HUES6 (cell line): ENCODE data around the gene INKA2.

Source experiments
- H3K27ac ChIP-seq: 2 replicates; pipeline ENCODE4 v1.7.0; 2013; ENCODE audit warnings: low read depth, mild to moderate bottlenecking, low read length, inconsistent platforms
- H3K27me3 ChIP-seq: 2 replicates; pipeline ENCODE4 v1.6.1; 2013; ENCODE audit warnings: low read length; ENCODE audit not compliant: control insufficient read depth, insufficient read depth
- H3K36me3 ChIP-seq: 2 replicates; pipeline ENCODE4 v1.6.1; 2013; ENCODE audit warnings: low read length; ENCODE audit not compliant: control insufficient read depth, insufficient read depth
- H3K4me1 ChIP-seq: 2 replicates; pipeline ENCODE4 v1.6.1; 2013; ENCODE audit warnings: low read length; ENCODE audit not compliant: control insufficient read depth, insufficient read depth
- H3K4me3 ChIP-seq: 2 replicates; pipeline ENCODE4 v1.5.1; 2013; ENCODE audit warnings: low read depth, low read length
- H3K9ac ChIP-seq: one replicate; pipeline ENCODE4 v1.6.1; 2013; ENCODE audit warnings: mild to moderate bottlenecking, low read length
- H3K9me3 ChIP-seq: 2 replicates; pipeline ENCODE4 v1.6.1; 2013; ENCODE audit warnings: low read depth, low read length; ENCODE audit not compliant: control insufficient read depth, insufficient read depth

Gene INKA2

DNA sequence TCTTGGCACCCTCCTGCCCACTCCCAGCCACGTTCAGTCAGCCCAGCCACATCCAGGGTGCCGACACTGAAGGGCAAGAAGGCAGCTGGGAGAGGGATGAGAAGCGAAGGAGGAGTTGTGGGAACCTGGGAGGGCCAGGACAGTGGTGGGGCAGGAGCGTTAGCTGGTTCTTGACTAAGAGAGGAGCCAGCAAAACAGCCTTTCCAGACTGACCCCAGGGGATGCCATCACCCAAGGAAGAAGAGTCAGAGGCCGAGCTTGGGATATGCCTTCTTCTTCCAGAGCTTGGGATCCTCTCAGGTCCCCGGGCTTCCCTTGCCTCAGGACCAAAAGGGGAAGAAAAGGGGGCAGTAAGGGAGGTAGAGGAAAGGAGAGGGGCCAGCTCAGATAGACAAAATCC, 7.2 kb downstream of the INKA2 start:
- Histone ChIP-seq H3K4me1 (peaks cover 38% of the 10 kb centered on the region), H3K27ac (no peak overlapping the region), H3K27me3 (no peaks in the 10 kb centered on the region; the same call in 1 of the 2 replicates), H3K9me3 (no peaks in the 10 kb centered on the region), H3K36me3 (peaks cover 8% of the 10 kb centered on the region; the same call in 1 of the 2 replicates), H3K4me3 (no peak overlapping the region), H3K9ac (no peak overlapping the region)

DNA sequence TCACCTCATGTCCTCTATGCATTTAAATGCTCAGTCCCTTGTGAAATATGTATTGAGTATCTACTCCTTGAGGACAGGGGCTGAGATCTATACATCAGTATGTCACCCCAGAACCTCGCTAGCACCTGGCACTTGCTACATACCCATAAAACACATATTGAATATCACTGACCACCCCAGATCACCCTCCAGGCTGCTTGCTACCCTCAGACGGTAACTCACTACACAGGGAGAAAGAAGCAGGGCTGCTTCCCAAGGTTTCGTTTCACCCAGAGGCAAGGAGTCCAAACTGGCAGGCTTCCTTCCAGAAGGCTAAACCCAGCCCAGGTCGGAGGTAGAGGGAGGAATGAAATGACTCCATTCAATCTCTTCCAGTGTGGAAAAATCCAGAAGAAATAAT, 8.5 kb downstream of the INKA2 start:
- Histone ChIP-seq H3K9ac (no peak overlapping the region), H3K4me1 (peaks cover 26% of the 10 kb centered on the region), H3K4me3 (no peak overlapping the region), H3K9me3 (no peaks in the 10 kb centered on the region), H3K36me3 (peaks cover 8% of the 10 kb centered on the region; the same call in 1 of the 2 replicates), H3K27me3 (no peaks in the 10 kb centered on the region), H3K27ac (no peak overlapping the region)

- H3K4me1 ChIP-seq = peaks cover 27% of the 10 kb centered on the region
- H3K4me3 ChIP-seq = no peak overlapping the region
- H3K36me3 ChIP-seq = peaks cover 6% of the 10 kb centered on the region; the same call in 1 of the 2 replicates
- H3K27me3 ChIP-seq = no peaks in the 10 kb centered on the region
- H3K9ac ChIP-seq = no peak overlapping the region
- H3K9me3 ChIP-seq = no peaks in the 10 kb centered on the region
- H3K27ac ChIP-seq = no peak overlapping the region
Observed at GRCh38 chr1:111729946-111730681, 9.1 kb downstream of the INKA2 start.

DNA sequence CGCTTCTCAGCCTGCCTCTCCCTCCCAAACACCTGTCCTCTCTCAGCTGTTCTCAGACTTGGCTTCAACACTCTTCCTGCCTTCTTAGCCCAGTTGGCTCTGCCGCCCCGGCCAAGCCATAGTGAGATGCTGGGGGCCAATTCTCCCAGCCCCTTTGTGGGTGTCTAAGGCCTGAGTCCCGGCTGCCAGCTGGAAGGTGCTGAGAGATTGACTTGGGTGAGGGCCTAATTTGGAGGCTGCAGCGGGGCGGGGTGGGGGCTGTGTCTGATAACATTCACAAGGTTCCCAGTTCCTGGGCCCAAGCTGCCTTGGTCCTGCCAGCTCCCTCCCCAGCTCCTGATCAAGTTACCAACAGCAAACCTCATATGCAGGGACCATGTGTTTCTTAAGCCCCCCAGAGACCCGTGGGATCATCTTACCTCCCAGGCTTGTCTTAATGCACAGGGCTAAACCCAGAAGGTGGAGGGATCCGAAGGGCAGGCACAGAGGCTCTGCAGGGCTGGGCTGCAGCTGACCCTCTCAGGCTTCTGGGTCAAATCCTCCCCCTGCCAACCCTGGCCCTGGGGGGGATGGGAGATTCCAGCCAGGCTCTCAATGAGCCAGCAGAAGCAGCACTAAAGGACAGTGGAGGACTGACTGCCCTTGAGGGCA, 9.8 kb downstream of the INKA2 start:
- Histone ChIP-seq H3K4me1 (peaks cover 31% of the 10 kb centered on the region), H3K36me3 (peaks cover 5% of the 10 kb centered on the region; the same call in 1 of the 2 replicates), H3K27me3 (no peaks in the 10 kb centered on the region), H3K4me3 (no peak overlapping the region), H3K9ac (no peak overlapping the region), H3K9me3 (no peaks in the 10 kb centered on the region), H3K27ac (no peak overlapping the region)

- Histone ChIP-seq H3K27me3 (no peaks in the 10 kb centered on the region), H3K36me3 (peaks cover 5% of the 10 kb centered on the region; the same call in 1 of the 2 replicates), H3K4me1 (peaks cover 22% of the 10 kb centered on the region), H3K4me3 (no peak overlapping the region), H3K27ac (no peak overlapping the region), H3K9me3 (no peaks in the 10 kb centered on the region), H3K9ac (no peak overlapping the region)
Observed at GRCh38 chr1:111727056-111727455, 12.1 kb downstream of the INKA2 start.

DNA sequence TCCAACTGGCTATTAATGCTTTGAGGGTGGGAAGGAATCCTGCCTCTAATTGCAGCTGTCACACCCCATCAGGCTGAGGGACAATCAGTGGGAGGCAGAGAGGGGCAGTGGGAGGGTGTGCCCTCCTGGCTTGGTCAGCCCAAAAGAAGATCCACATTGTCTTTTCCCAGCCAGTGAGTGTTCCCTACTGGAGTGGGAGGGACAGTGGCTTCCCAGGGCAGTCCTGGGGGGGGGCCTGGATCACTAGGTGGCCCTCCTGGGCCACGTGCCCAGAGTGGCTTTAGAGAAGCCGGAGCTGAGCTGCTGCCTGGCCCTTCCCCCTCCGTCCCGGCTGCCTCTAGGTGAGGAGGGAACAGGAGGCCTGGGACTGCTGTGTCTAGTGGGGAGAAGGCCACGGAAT, 14.0 kb downstream of the INKA2 start:
- no peak overlapping the region for H3K27ac ChIP-seq
- no peaks in the 10 kb centered on the region for H3K27me3 ChIP-seq
- peaks cover 5% of the 10 kb centered on the region; the same call in 1 of the 2 replicates for H3K36me3 ChIP-seq
- H3K9ac ChIP-seq = no peak overlapping the region
- no peak overlapping the region for H3K4me3 ChIP-seq
- H3K4me1 ChIP-seq = peaks cover 35% of the 10 kb centered on the region
- no peaks in the 10 kb centered on the region for H3K9me3 ChIP-seq

DNA sequence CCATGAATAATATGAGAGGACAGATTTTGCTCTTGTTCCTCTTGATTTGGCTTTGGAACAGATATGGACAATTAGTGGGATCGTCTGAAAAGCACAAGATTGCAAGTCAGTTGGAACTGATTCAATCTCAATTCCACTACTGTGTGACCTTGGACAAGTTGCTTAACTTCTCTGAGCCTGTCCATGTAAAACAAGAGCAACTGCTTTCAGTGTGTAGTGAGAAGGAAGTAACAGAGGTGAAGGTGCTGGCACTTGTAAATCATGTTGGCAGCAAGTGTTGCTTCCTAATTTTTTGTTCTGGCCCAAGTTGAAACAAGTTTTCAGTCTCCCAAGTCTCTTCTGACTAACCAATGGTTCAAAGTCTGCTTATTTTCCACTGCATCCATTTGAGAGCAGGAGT, 15.3 kb downstream of the INKA2 start:
- H3K9ac ChIP-seq = no peak overlapping the region
- H3K27me3 ChIP-seq = no peaks in the 10 kb centered on the region
- no peaks in the 10 kb centered on the region for H3K9me3 ChIP-seq
- peaks cover 5% of the 10 kb centered on the region; the same call in 1 of the 2 replicates for H3K36me3 ChIP-seq
- H3K27ac ChIP-seq = no peak overlapping the region
- peaks cover 36% of the 10 kb centered on the region for H3K4me1 ChIP-seq
- H3K4me3 ChIP-seq = no peak overlapping the region

DNA sequence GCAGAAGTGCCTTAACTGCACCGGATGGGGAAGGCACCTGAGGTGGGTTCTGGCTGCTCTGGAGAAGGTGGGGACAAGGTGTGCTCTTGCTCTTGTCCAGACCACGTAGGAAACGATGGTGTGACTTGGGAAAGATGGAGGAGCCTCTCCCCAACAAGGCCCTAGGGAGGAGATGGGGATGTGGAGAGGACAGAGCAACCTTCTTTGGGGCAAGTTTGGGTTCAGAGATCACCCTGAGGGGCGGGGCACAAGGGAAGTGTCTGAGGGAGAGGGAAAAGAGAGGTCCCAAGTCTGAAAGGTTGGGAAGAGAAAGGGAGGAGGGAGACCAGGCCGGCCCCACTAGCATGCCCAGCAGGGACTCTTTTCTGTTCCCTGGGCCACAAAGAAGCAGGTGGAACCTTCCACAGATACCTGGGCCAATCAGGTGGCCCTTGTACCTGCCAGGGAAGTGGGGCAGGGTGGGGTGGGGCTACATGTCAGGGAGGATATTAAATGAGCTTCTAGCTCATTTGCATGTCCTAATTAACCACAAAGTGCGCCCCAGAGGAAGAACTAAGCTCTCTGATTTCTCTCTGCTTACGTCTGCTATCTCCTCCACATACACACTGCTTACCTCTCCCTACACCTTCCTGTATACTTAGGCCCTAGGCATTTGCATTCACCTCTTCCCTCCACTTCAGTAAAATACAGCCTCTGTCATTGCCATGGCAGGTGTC, 15.9 kb downstream of the INKA2 start:
- Histone ChIP-seq H3K27me3 (no peaks in the 10 kb centered on the region), H3K4me3 (no peak overlapping the region), H3K9ac (no peak overlapping the region), H3K36me3 (peaks cover 5% of the 10 kb centered on the region; the same call in 1 of the 2 replicates), H3K9me3 (no peaks in the 10 kb centered on the region), H3K27ac (no peak overlapping the region), H3K4me1 (peaks cover 36% of the 10 kb centered on the region)

- H3K9me3 ChIP-seq = no peaks in the 10 kb centered on the region
- H3K27me3 ChIP-seq = no peaks in the 10 kb centered on the region
- no peak overlapping the region for H3K9ac ChIP-seq
- H3K4me1 ChIP-seq = peaks cover 37% of the 10 kb centered on the region
- no peak overlapping the region for H3K27ac ChIP-seq
- no peak overlapping the region for H3K4me3 ChIP-seq
- no peaks in the 10 kb centered on the region for H3K36me3 ChIP-seq
Observed at GRCh38 chr1:111720977-111721786, 18.0 kb downstream of the INKA2 start.

DNA sequence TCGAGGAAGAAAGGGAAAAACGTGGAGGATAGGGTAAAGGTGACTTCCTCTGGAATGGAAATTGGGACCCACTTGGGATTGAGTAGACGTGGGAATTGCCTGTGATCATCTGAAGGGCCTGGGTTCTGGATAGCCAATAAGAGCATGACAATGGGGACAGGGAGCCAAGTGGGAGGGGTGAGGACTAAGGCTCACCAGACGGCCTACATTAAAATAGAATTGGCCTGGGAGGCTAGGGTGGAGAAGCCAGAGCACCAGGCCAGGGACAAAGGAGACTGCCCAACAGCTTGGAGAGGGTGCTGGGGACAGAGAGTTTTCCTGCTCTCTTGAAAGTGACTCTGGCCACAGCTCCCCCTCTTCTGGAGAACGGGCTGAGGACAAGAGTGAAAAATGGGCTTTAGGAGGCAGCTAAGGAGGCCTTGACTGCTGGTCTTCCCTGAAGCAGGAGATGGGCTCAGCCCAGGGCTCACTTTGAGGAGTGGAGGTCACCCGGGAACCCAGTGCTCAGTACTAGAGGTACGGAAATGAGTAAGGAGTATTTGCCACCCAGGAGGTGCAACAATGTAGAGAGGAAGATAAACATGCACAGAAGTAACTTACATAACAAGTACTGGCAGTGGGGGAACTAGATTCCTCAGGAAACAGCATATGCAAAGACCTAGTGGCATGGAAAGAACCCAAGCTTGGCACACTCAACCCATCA, 18.8 kb downstream of the INKA2 start:
- Histone ChIP-seq H3K27ac (no peak overlapping the region), H3K4me3 (no peak overlapping the region)

More for the DNA sequence above, 18.8 kb downstream of the INKA2 start:
- Histone ChIP-seq H3K9me3 (no peaks in the 10 kb centered on the region), H3K27me3 (no peaks in the 10 kb centered on the region), H3K9ac (no peak overlapping the region), H3K36me3 (no peaks in the 10 kb centered on the region), H3K4me1 (peaks cover 37% of the 10 kb centered on the region)
